ENCODE data around the gene USP3. TPM values are rescaled to one million over a fixed set of nuclear protein-coding genes. Genes with fewer than 3 reads are reported as not detected.

Gene USP3
- total and polyA plus RNA-seq, 2 donors (not counting 3 experiments of a cell fraction or from before 2014, with no cell fraction given): 18.8 to 52.4 TPM

GRCh38 chr15:63513271-63513670 lies 8.9 kb downstream of the USP3 start:
- Histone ChIP-seq H3K27ac (ENCODE audit: insufficient read depth, low read depth, low read length) (no peak overlapping the region), H3K9ac (replicated peaks; ENCODE audit: extremely low read depth, insufficient read depth, low read length) (no peak overlapping the region), H3K9me1 (replicated peaks; ENCODE audit: control insufficient read depth, extremely low read depth, insufficient read depth, low read length) (peaks cover 4% of the 10 kb centered on the region), H3K79me2 (ENCODE audit: control insufficient read depth, insufficient read depth, low read length) (peaks cover 99% of the 10 kb centered on the region), H2AFZ (ENCODE audit: low read depth, low read length) (no peak overlapping the region), H4K20me1 (replicated peaks; ENCODE audit: control insufficient read depth, extremely low read depth, insufficient read depth, low read length) (peaks cover 25% of the 10 kb centered on the region), H3K4me3 (replicated peaks in 1 of 3; ENCODE audit: insufficient read depth in 1 of 3, low read depth in 1 of 3, low read length in 3 of 3) (no peak overlapping the region), H3K36me3 (ENCODE audit: control insufficient read depth in 2 of 2, extremely low read depth in 1 of 2, insufficient read depth in 2 of 2, low read length in 2 of 2) (no peaks in the 10 kb centered on the region), H3K4me1 (ENCODE audit: control insufficient read depth, extremely low read depth, insufficient read depth, low read length) (peaks cover 41% of the 10 kb centered on the region), H3K27me3 (ENCODE audit: control insufficient read depth in 2 of 2, insufficient read depth in 2 of 2, low read length in 2 of 2) (no peaks in the 10 kb centered on the region), H3K4me2 (ENCODE audit: insufficient read depth, low read length) (no peak overlapping the region), H3K9me3 (replicated peaks; ENCODE audit: control insufficient read depth, insufficient read depth, low read length) (no peaks in the 10 kb centered on the region)
- no TSS peak for BruUV-seq (replicated peaks)
- FAIRE-seq (no peak), DNase-seq (ENCODE audit: low read depth, low spot score) (no peak)
- dilution Hi-C loops (cut with MboI; ENCODE audit: extremely low pct_ligation_motif_present, low sequenced_read_pairs) (no loop called here), intact Hi-C loops (cut with micrococcal nuclease) (no loop called here)
- POLR2A ChIA-PET: no interaction called here
- TF ChIP-seq CTCF (IDR thresholded peaks at IDR 0.05; ENCODE audit: extremely low read depth in 1 of 2, insufficient read depth in 1 of 2, low read depth in 1 of 2, low read length in 2 of 2) (no peak), JUN (IDR thresholded peaks at IDR 0.05; ENCODE audit: borderline replicate concordance, insufficient read depth, insufficient read length, low read depth) (no peak), EZH2 (IDR thresholded peaks at IDR 0.05; ENCODE audit: borderline replicate concordance, low read depth, low read length, severe bottlenecking) (no peak), POLR2AphosphoS5 (IDR thresholded peaks at IDR 0.05; ENCODE audit: insufficient read depth, low read depth, low read length) (no peak), POLR2A (IDR thresholded peaks at IDR 0.05; ENCODE audit: low read depth, low read length) (no peak), FOS (IDR thresholded peaks at IDR 0.05; ENCODE audit: borderline replicate concordance, insufficient read depth, low read length) (no peak), MAX (IDR thresholded peaks at IDR 0.05; ENCODE audit: insufficient read depth, insufficient read length) (no peak), GATA2 (IDR thresholded peaks at IDR 0.05; ENCODE audit: insufficient read depth, insufficient read length, low read depth, low read length) (no peak)
- CTCF ChIA-PET: interaction anchor here (1.1 to 3.8 kb wide), 3 partner anchors 9 to 33 kb away, joined by 3 to 17 read pairs (median 5); no protein-coding TSS in a partner anchor

All from endothelial cell of umbilical vein (primary cell).